GM19035 (cell line): ENCODE results near the gene GHRH.

Source experiments
- ATAC-seq: cut with Tn5 transposase; IDR thresholded peaks from one replicate; pipeline ENCODE4 v1.9.1; 2021; ENCODE audit not compliant: unreplicated experiment

GHRH gene

DNA sequence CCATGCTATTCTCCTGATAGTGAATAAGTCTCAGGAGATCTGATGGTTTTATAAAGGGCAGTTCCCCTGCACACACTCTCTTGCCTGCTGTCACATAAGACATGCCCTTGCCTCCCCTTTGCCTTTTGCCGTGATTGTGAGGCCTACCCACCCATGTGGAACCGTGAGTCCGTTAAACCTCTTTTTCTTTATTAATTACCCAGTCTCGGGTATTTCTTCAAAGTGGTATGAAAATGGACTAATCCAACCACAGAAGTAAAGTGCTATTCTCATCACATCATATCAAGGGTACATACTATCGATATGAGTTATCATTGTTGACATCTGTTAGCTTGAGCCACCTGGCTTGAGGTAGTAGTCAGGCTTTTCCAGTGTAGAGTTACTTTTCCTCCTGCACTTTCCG, 30.1 kb upstream of the GHRH start:
- ATAC-seq: no peak

DNA sequence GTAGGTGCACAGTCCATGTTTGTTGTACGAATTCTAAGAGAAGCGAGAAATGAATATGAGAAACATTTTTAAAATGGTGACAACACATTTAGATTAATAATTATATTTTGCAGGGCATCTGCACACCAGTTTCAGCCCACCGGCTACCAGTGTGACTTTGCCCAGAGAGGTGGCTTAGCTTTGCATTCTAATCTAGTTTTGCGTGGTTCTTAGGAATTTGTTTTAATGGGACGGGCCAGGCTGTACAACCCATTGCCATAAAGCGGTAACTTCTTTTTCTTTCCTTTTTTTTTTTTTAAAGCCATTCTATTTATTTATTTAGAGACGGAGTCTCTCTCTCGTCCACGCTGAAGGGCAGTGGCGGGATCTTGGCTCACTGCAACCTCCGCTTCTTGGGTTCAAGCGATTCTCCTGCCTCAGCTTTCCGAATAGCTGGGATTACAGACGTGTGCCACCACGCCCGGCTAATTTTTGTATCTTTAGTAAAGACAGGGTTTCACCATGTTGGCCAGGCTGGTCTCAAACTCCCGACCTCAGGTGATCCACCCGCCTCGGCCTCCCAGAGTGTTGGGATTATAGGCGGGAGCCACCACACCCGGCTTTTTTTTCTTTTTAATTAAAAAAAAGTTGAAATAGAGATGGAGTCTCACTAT, 28.7 kb upstream of the GHRH start:
- ATAC-seq: no peak

DNA sequence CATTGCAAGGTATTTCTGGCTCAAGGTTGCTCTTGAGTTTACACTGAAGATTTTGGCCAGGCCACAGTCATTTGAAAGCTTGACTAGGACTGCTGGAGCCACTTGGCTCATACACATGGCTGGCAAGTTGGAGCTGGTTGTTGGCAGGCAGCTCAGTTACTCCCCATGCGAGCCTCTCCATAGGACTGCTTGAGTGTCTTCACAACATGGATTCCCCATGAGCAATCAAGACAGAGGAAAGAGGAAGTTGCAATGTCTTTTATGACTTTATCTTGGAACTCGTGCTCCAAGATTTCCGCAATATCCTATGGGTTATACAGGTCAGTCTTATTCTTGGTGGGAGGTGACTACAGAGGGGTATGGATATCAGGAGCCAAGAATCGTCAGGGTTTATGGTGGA, 26.5 kb upstream of the GHRH start:
- ATAC-seq: no peak

DNA sequence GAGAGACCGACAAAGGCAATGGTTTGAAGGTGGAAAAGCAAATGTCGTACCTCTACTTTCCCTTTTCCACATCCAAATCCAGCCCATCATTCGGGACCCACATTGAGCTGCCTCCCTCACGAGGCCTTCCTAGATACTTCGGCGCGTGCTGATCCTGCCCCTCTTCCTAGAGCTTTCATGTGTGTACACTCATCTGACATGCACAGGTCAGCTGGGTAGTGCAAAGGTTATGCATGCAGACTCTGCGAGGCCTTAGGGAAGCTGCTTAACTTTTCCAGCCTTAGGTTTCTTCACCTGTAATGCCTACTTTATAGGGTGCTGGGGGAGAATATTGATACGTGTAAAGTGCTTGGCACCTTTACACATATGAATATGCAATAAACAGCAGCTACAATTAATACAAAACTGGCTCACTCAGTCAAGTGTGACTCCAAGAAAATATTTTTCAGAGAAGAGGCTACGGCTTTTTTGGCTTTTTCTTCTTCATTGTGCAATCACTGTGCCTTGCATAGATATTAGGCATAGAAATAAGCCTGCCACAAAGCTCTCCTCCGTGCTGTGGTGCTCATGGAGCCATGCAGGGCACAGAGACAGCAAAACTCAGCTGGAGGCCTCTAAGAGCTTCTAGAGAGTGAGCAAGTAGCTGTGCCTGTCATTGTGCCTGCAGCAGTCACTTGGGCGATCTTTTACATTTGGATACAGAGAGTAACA, 24.2 kb upstream of the GHRH start:
- no peak for ATAC-seq

DNA sequence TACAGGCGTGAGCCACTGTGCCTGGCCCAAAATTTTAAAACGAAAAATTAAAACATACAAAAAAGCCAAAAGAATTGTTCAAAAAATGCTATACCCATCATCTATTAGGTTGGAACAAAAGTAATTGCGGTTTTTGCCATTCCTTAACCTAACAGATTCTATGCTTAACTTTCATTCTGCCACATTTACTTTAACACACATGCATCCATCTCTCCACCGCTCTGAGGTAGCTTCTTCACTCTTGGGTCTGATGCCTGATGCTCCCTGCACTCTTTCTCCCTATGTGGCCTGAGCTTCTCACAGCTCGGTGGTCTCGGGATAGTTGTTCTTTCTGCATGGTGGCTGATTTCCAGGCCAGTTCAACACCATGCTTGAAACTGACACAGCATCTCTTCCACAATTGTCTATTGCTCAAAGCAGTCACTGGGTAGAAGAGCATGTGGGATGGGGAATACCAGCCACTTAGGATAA, 23.1 kb upstream of the GHRH start:
- no peak for ATAC-seq

DNA sequence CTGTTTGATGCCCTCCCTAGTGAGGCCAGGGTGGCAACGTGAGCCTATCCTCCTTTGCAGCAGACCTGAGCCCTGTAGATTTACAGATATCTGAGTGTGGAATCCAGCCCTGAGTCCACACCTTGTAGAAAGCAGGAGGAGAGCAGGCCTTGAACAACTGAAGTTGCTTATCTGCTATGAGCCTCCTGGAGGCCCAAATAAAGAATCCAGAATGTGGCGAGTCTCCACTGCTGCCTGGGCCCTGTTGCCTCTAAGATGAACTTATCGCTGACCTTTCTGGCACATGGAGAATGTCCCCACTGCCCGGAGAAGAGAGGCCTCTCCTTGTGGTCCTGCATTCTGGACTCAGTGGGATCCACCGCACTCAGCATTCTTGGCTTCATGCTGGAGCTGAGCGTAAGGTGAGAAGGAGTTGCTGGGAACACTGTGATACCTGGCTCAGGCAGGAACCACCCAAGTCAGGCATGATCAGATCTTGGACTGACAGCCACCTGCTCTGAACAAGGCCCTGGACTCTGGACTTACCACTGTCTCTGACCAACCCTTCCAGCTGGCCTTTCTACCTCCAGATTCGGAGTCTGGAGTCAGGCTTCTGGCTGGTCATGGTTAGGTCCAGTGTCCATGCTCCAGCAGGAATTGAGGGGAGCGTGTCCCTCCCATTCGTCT, 22.0 kb upstream of the GHRH start:
- no peak for ATAC-seq

DNA sequence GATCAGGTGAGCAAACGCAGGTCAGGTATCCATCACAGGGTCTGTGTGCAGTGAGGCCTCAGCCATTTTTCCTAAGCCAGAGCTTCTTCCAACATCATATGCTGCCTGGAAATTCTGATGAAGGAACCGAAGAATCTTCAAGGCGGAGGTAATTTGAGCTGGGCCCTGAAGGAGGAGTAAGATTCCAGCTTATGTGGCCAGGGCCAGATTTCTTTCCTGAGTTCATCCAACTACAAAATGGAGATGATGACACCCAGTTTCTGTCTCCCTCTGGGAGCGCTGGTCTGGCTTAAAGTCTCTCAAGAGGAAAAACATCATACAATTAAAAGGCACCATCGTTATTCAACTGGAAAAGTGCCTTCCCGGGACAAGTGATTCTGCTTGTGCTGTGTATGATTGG, 20.9 kb upstream of the GHRH start:
- ATAC-seq: no peak

DNA sequence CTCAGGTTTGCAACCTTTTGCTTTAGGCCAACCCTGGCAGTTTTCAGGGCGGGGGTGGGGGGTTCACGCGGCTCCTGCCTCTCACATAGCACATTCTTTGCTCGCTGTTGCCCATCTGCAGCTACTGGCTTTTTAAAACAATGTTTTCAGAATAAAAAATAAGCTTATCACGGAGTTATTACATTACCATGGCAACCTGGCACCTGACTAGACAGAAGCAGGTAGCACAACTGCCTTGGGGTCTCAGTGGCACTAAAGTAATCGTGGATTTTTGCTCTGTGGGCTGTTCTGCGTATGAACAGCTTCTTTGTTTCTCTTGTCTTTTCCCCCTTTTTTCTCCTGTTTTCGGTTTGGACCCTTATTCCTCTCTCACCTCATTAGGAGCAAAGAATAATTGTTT, 18.8 kb upstream of the GHRH start:
- no peak for ATAC-seq

DNA sequence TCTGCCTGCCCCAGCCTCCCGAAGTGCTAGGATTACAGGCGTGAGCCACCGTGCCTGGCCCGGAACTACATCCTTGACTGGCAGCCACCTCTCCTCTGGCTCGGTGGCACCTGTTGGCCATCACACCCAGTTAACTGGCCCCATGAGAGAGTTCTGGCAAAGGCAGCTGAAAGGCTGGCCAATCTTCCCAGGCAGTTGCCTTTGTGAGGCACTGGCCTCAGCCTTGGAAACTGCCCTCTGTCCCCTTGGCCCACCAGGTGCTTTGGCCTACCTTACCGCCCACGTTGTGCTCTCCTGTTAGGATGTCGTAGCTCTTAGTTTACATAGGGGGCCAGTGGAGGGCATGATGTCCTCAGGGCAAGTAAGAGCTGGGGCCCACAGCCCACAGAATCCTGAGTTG, 18.2 kb upstream of the GHRH start:
- no peak for ATAC-seq

DNA sequence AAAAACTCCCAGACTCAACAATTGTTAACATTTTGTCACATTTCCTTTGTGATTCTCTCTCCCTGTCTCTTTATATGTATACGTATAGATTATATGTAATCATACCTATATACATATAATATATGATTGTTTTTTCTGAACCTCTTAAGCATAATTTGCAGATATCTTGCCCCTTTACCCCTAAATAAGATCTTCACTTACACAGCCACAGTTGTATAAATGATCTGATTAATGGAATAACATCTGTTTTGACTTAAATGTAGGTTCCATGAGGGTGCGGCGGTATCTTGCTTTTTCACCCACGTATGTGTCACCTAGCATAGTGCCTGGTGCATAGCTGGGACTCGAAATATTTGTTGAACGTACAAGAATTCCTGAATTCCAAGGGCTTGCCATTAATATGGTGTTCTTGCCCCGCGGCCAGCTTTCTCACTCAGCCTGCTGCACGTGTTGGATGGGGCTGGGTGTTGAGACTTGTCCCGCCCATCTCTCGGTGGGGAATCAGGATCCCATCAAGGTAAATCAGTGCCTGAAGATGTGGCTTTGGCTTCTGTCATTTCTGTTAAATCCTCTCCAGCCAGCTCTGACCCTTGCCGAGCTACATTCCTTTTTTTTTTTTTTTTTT, 17.5 kb upstream of the GHRH start:
- ATAC-seq: no peak

DNA sequence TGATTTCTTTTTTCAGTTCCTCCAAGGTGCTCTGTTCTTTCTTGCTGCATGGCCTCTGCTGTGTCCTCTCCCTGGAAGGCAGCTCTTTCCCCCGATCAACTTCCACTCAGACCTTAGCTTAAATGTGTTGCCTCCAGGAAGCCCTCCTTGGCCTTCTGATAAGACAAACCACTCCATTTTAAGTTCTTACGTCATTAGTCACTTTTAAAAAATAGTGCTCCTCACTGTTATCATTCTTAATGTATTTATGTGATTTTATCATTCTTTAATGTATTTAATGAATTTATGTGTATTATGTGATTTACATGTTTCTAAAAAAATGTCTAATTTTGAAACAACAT, 15.6 kb upstream of the GHRH start:
- ATAC-seq: no peak

DNA sequence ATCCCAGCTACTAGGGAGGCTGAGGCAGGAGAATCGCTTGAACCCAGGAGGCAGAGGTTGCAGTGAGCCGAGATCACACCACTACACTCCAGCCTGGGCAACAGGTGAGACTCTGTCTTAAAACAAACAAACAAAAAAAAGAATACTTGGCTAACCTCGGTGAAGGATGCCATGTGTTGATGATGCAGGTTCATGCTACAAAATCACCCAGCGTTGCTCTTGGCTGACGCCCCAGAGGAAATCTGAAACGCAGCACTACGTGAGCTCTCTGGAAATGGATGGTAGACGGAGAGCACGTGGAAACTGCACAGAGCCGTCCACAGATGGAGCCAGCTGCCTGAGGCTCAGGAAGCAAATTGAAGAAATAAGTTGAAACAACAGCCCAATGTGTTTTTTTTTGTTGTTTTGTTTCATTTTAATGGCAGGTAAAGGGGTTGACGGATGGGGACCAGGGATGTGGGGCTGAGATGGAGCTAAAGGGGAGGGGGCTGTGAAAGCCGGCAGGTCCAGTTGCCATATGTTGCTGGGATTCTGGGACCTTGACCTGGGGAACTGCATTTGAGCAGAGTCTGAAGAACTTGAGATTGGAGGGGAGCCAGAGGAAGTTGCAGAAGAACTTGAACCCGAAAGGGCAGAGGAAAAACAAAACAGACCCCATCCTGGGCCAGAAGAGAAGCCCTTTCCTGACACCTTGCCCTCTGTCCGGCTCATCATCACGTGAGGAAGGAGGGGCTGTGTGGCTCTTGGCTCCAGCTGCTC, 15.1 kb upstream of the GHRH start:
- peak; percentile 62 for ATAC-seq

DNA sequence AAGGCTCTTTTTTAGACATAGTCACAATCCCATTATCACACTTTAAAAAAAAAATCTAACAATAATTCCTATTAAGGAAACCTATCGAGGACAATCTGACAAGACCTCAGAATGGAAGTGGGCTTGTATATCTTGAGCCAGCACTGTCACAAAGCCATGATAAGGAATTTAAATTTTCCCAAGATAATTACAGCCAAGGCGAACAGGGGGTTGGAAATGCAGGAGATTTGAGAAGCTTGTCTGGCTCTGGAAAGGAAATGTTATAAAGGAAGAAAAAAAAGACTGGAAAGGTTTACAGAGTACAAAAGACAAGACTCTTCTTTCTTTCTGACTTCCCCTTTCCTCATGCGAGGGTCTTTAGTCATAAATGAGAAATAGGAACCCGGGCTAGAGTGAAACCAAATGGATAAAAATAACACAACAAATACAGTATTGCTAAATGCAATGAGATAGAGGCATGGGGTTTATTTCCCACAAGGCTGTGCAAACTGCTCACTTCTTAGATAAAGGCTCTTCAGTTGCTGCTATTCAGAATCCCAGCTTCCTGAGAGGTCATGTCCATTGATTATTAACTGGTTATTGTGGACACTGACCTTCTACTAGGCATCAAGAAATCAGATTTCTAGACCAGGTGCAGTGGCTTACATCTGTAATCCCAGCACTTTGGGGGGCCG, 13.4 kb upstream of the GHRH start:
- ATAC-seq: no peak

DNA sequence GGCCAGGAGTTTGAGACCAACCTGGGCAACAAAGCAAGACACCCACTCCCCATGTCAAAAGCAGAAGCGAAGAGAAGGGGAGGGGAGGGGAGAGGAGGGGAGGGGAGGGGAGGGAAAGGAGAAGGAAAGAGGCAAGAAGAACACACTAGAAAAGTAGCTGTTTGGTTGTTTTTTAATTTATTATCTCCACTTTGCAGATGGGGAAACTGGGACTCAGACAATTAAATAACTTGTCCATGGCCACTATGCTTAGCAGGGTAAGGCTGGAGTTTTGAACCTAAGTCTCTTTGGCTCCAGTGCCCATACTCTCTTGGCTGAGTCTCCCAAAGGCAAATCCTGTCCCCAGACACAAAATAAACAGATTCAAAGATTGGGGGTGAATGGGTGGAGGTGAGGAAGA, 12.4 kb upstream of the GHRH start:
- ATAC-seq: no peak

DNA sequence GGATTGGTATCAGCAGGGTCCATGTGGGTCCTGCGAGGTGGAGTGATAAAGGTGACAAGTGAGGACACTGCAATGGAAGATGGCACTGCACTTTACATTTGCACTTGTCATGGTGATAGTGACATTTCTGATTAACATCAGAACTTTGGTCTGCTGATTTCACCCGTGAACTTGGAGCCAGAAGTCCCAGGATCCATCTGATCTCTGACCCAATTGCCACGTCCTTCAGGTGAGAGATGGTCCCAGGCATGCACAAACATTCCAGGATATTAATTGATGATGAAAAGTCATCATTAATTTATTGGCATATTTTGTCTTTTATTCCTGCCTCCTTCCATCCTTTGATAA, 9.8 kb upstream of the GHRH start:
- no peak for ATAC-seq

DNA sequence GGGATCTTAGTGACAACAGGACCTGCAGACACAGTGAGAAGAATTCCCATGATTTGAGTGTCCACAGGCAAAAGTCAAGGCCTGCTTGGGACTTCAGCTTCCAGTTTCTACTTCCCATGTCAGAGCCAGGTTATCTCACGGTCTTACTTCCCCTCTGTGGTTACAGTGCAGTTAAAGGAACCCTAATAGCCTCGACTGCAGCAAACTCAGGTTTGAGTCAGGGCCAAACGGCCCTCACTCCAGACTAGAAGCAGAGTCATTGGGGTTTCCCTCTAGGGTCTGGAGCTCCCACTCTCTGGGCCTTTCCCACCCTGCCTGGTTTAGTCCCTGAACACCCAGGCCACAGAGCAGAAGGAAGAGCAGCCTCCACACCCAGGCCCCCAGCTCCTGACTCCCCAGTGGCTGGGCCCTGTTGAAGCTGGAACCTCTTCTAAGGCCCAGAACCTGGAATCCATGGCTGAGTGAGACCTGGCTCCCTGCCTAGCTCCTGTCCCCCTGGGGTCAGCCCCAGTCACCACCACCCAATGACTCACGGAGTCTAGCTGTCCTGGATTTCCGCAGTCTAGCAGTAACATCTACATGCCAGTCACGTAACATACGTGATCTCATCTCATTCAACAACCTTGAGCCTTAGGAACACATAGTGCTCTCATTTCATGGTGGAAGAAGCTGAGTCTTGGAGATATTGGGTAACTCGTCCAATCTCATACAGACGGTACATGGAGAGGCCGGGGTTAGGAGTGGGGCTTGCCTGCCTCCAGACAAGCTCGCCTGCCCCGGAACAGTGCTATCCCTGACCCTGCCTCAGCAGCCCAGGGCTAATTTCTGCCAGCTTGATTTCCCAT, 9.2 kb upstream of the GHRH start:
- ATAC-seq: no peak

DNA sequence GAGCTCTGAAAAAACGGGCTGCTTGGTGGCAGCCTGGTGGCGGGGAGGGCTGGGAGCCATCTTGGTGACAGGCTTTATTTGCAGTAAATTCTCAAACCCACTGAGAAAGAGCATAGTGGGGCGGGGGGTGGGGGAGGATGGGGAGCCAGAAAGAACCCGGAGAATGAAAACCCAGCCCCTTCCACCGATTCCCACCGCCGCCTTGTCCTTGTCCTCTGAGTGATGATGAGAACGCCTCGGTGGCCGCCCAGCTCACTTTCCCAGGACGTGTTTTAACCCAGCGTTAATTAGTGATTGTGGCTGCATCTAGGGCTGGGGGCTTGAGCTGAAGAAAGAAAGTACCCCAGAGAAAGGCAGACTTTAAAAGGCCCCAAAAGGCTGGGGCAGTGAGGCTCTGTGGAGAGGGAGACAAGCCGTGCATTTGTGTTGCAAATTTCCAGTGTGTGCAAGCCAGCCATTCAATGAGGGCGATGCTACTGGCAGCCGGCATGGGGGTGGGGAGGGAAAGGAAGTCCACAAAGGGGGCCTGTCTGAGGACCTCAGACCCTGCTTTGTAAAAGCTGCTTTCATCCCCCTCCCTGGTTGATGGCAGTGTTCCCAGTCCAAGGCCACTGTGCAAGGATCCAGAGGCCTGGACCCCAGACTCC, 6.2 kb upstream of the GHRH start:
- ATAC-seq: no peak

DNA sequence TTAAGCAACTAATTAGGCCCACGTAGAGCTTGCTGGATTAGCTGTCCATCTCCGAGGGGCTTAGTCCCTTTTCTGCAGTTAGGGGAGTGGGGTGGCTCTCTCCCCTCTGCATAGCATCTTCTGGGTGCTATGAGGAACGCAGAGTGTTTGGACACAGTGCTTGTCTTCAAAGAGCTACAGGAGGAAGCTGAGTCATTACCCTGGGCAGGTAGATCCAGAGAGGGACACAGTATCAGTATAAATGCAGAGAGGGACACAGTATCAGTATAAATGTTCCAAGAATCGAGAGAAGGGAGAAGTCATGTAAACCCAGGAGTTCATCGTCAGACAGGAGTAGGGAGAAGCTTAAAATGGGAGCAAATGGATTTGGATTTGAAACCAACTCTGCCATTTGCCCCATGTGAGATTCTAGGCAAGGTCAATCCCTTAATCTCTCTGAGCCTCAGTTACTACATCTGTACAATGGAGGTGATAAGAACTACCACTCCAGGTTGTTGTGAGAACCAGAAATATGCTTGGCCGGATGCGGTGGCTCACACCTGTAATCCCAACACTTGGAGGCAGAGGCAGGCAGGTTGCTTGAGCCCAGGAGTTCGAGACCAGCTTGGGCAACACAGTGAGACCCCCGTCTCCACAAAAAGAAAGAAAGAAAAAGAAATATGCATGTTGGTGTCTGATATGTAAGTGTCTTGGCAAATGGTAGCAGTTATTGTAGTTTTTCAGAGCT, 5.5 kb upstream of the GHRH start:
- no peak for ATAC-seq

DNA sequence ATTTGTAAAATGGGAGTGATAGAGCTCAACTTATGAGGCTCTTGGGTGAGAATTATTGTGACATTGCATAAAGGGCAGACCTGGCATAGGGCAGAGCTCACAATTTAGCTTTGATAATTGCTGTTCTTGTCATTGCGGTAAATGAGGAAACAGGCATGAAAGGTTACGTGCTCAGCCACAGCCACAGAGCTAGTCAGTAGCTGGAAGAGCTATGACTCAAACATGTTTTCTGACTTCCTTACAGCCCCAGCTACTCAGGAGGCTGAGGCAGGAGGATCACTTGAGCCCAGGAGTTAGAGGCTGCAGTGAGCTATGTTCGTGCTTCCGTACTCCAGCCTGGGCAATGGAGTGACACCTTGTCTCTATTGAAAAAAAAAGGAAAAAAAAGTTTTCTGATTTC, 3.5 kb upstream of the GHRH start:
- ATAC-seq: no peak
